ENCODE results near the gene CRLF3.
"Not testable (repeated sequence)": the region's sequence is repeated elsewhere in the genome, so short reads cannot be mapped to it uniquely, and the experiment has no call there.

CRLF3 gene

GRCh38 chr17:30793282-30793977, 31.1 kb downstream of the CRLF3 start:
- TF ChIP-seq CTCF (IDR thresholded peaks at IDR 0.05) (no peak), ZFX (IDR thresholded peaks at IDR 0.05; ENCODE audit: borderline replicate concordance) (no peak)

GRCh38 chr17:30790279-30790678, 34.2 kb downstream of the CRLF3 start:
- TF ChIP-seq CTCF (IDR thresholded peaks at IDR 0.05) (no peak), ZFX (IDR thresholded peaks at IDR 0.05; ENCODE audit: borderline replicate concordance) (no peak)
- peak overlapping the region; percentile 67 for H3K27ac ChIP-seq

More at GRCh38 chr17:30793282-30793977, 31.1 kb downstream of the CRLF3 start:
- H3K27ac ChIP-seq = no peak overlapping the region

DNA sequence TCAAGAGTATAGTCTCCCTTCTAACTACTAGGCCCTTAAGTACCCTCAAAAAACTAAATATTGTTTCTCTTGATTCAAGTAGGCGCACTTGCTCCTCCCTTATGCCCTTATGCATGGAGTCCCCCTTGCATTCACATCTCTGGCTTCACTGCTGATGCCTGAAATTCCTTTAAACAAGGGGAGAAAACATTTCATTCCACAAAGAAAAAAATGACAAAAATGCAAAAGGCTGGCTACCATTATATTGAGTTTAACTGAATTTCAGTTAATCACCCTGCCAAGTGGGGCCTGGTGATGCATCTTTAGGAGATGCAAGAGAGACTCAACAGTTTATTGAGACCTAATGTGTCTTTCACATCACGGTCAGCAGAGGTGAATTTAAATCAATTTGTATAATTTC, 35.6 kb downstream of the CRLF3 start:
- TF ChIP-seq ZFX (IDR thresholded peaks at IDR 0.05; ENCODE audit: borderline replicate concordance) (no peak), CTCF (IDR thresholded peaks at IDR 0.05) (no peak)
- H3K27ac ChIP-seq = peak overlapping the region; percentile 67

DNA sequence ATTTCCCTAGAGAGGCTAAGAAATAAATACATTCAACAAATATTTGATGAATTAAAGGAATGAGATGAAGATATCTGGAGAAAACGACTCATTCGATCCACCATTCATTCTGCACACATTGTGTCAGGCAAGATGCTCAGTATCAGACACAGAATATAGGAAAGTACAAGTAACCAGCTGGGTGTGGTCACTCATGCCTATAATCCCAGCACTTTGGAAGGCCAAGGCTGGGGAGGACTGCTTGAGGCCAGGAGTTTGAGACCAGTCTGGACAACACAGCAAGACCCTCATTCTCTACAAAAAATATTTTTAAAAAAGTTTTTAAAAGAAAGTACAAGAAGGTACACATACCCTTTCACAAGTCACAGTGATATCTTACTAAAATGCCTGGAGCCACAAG, 42.3 kb downstream of the CRLF3 start:
- H3K27ac ChIP-seq = 0 out of 2 replicates have a peak overlapping the region, but pooled peaks have one; percentile 20
- TF ChIP-seq ZFX (IDR thresholded peaks at IDR 0.05; ENCODE audit: borderline replicate concordance) (no peak), CTCF (IDR thresholded peaks at IDR 0.05) (no peak)

GRCh38 chr17:30780343-30780742, 44.1 kb downstream of the CRLF3 start:
- no peak overlapping the region for H3K27ac ChIP-seq
- TF ChIP-seq ZFX (IDR thresholded peaks at IDR 0.05; ENCODE audit: borderline replicate concordance) = no peak
- no peak for TF ChIP-seq CTCF (IDR thresholded peaks at IDR 0.05)

GRCh38 chr17:30768771-30769170, 55.7 kb downstream of the CRLF3 start:
- not testable (repeated sequence) for H3K27ac ChIP-seq

- H3K27ac ChIP-seq = not testable (repeated sequence)
Observed at GRCh38 chr17:30767641-30768404, 56.7 kb downstream of the CRLF3 start.

- TF ChIP-seq ZFX (IDR thresholded peaks at IDR 0.05; ENCODE audit: borderline replicate concordance) = no peak
- no peak overlapping the region for H3K27ac ChIP-seq
Observed at GRCh38 chr17:30761060-30761459, 63.4 kb downstream of the CRLF3 start.

DNA sequence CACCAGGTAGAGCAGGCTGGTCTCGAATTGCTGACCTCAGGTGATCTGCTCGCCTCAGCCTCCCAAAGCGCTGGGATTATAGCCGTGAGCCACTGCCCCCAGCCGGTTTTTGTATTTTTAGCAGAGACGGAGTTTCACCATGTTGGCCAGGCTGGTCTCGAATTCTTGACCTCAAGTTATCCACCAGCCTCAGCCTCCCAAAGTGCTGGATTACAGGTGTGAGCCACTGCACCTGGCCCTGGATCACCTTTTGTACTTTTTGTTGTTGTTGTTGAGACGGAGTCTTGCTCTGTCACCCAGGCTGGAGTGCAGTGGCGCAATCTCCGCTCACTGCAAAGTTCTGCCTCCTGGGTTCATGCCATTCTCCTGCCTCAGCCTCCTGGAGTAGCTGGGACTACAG, 71.2 kb downstream of the CRLF3 start:
- not testable (repeated sequence) for H3K27ac ChIP-seq

GRCh38 chr17:30750982-30751381, 73.5 kb downstream of the CRLF3 start:
- not testable (repeated sequence) for H3K27ac ChIP-seq

DNA sequence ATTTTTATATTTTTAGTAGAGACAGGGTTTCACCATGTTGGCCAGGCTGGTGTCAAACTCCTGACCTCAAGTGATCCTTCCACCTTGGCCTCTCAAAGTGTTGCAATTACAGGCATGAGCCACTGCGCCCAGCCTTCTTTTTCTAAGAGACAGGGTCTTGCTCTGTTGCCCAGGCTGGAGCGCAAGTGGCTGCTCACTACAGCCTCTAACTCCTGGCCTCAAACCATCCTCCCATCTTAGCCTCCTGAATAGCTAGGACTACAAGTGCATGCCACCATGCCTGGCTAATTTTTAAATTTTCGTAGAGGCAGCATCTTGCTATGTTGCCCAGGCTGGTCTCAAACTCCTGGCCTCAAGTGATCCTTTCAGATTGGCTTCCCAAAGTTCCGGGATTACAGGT, 76.9 kb downstream of the CRLF3 start:
- not testable (repeated sequence) for H3K27ac ChIP-seq

- H3K27ac ChIP-seq = not testable (repeated sequence)
Observed at GRCh38 chr17:30742669-30743068, 81.8 kb downstream of the CRLF3 start.

- H3K27ac ChIP-seq = not testable (repeated sequence)
Observed at GRCh38 chr17:30736371-30736770, 88.1 kb downstream of the CRLF3 start.

- not testable (repeated sequence) for H3K27ac ChIP-seq
Observed at GRCh38 chr17:30735644-30736043, 88.8 kb downstream of the CRLF3 start.
